D721Med (cell line): ENCODE measurements around the gene FOXK2.

Experiments
- DNase-seq: peaks from one replicate; pipeline ENCODE4 v3.0.0; 2011; ENCODE audit warnings: low spot score; ENCODE audit not compliant: insufficient read length
- FAIRE-seq: peaks from 2 replicates; lab custom pipeline; 2011; peaks lifted over from hg19 to GRCh38; lab: Jason Lieb, UNC
- CTCF ChIP-seq: IDR thresholded peaks from 2 replicates; pipeline ENCODE4 v1.5.1; 2012; ENCODE audit warnings: mild to moderate bottlenecking, control low read depth; ENCODE audit not compliant: insufficient read depth; ENCODE audit errors: missing control alignments

The FOXK2 gene

GRCh38 chr17:82480318-82480717 is 39.2 kb upstream of the FOXK2 start:
- DNase-seq (no peak), FAIRE-seq (no peak)
- TF ChIP-seq CTCF, result no peak

DNA sequence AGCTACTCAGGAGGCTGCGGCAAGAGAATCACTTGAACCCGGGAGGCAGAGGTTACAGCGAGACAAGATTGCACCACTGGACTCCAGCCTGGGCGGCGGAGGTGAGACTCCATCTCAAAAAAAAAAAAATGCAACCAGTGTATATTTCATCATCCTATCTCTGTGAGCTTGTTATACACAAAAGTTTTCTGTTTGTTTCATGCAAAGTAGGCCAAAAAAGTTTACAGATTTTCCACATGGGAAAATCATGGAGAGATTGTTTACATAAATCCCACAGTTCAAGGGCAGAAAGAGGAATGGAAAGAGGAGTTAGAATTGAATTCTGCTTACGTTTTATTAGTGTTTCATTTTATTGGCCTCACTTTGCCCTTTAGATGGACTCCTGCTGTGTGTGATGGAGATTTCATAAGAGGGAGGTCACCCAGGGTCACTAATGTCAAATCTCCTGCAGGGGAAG is 36.3 kb upstream of the FOXK2 start:
- FAIRE-seq, result no peak
- TF ChIP-seq CTCF, result no peak
- DNase-seq, result no peak

- DNase-seq, result no peak
- FAIRE-seq, result no peak
- no peak for TF ChIP-seq CTCF
Observed at GRCh38 chr17:82483836-82484235, 35.7 kb upstream of the FOXK2 start.

- no peak for TF ChIP-seq CTCF
- FAIRE-seq (no peak), DNase-seq (no peak)
Observed at GRCh38 chr17:82486231-82487094, 33.1 kb upstream of the FOXK2 start.

- FAIRE-seq, result no peak
- peak; percentile 57 for DNase-seq
- TF ChIP-seq CTCF, result no peak
Observed at GRCh38 chr17:82487910-82488309, 31.6 kb upstream of the FOXK2 start.

DNA sequence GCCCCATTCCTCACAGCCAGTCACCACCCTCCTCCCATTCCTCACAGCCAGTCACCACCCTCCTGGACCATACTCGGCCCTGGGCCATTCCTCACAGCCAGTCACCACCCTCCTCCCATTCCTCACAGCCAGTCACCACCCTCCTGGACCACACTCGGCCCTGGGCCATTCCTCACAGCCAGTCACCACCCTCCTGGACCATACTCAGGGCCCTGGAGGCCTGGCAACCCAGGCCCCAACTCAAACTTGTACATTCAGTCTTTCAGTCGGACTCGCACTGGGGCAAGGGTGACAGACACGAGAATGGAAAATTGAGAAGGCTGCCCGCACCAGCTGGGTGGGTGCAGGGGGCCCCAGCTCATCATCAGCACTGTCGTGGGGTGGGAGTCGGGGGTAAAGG is 30.4 kb upstream of the FOXK2 start:
- FAIRE-seq (no peak), DNase-seq (no peak)
- TF ChIP-seq CTCF, result no peak
